NCI-H1436 treated with DMSO at 0.1 percent for 48 hours (cell line): ENCODE measurements around the gene CDYL2.

Experiments
- DNase-seq: peaks from one replicate; lab custom pipeline; 2025; lab: John Stamatoyannopoulos, UW

CDYL2 gene

GRCh38 chr16:80592273-80592672 is 212.1 kb downstream of the CDYL2 start:
- no peak for DNase-seq

- no peak for DNase-seq
Observed at GRCh38 chr16:80591071-80591915, 213.1 kb downstream of the CDYL2 start.

- DNase-seq: no peak
Observed at GRCh38 chr16:80587071-80587470, 217.3 kb downstream of the CDYL2 start.

GRCh38 chr16:80586476-80586875 is 217.9 kb downstream of the CDYL2 start:
- no peak for DNase-seq

GRCh38 chr16:80585764-80586163 is 218.6 kb downstream of the CDYL2 start:
- no peak for DNase-seq

- no peak for DNase-seq
Observed at GRCh38 chr16:80583466-80583865, 220.9 kb downstream of the CDYL2 start.

- no peak for DNase-seq
Observed at GRCh38 chr16:80580109-80580832, 224.1 kb downstream of the CDYL2 start.

GRCh38 chr16:80577485-80578280 is 226.7 kb downstream of the CDYL2 start:
- no peak for DNase-seq

- no peak for DNase-seq
Observed at GRCh38 chr16:80576343-80576912, 228.0 kb downstream of the CDYL2 start.

GRCh38 chr16:80573700-80574120 is 230.7 kb downstream of the CDYL2 start:
- no peak for DNase-seq

- DNase-seq: no peak
Observed at GRCh38 chr16:80570106-80570478, 234.3 kb downstream of the CDYL2 start.

- no peak for DNase-seq
Observed at GRCh38 chr16:80569440-80570105, 234.8 kb downstream of the CDYL2 start.

- no peak for DNase-seq
Observed at GRCh38 chr16:80564394-80564793, 240.0 kb downstream of the CDYL2 start.

- DNase-seq: no peak
Observed at GRCh38 chr16:80563066-80563465, 241.3 kb downstream of the CDYL2 start.

GRCh38 chr16:80559369-80559768 is 245.0 kb downstream of the CDYL2 start:
- DNase-seq: no peak

- DNase-seq: no peak
Observed at GRCh38 chr16:80557037-80557436, 247.4 kb downstream of the CDYL2 start.

GRCh38 chr16:80556481-80556880 is 247.9 kb downstream of the CDYL2 start:
- no peak for DNase-seq

- no peak for DNase-seq
Observed at GRCh38 chr16:80554033-80554432, 250.4 kb downstream of the CDYL2 start.

- DNase-seq: no peak
Observed at GRCh38 chr16:80552277-80552676, 252.1 kb downstream of the CDYL2 start.
